ENCODE data around the gene DCP2.

- TF ChIP-seq CTCF (IDR thresholded peaks at IDR 0.05) (no peak), POLR2A (IDR thresholded peaks at IDR 0.05) (no peak), POLR2AphosphoS5 (IDR thresholded peaks at IDR 0.05; ENCODE audit: insufficient read depth in 1 of 2, low read depth in 1 of 2) (no peak)
Measured at GRCh38 chr5:113029614-113030013, 53.0 kb downstream of the DCP2 start.

Measured in vagina (tissue), 2 donors.